ENCODE measurements around the gene WDR11.

DNA sequence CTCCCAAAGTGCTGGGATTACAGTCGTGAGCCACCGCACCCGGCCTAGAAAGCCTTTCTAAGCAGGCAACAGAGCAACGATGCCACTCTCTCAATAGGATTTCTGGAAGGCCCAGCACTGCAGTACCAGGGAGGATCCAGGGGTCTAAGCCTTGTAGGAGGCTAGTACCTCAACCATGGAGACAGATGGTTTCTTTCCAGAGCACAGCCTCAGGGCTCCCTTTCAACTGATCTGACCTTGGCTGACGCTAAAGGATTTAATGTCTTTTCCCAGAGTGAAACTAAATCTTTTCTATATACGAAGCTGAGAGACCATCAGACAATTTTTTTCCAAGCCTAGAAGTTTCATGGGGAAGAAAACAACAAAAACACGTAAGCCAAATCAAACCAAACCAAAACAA is 78.0 kb downstream of the WDR11 start:
- TF ChIP-seq CTCF (IDR thresholded peaks at IDR 0.05) (no peak), MAZ (IDR thresholded peaks at IDR 0.05; ENCODE audit: borderline replicate concordance, low read depth, low read length) (no peak), JUNB (IDR thresholded peaks at IDR 0.05) (no peak), POLR2A (IDR thresholded peaks at IDR 0.05; ENCODE audit: low read length) (no peak), BHLHE40 (IDR thresholded peaks at IDR 0.05; ENCODE audit: low read depth, low read length) (no peak), ZFP36 (IDR thresholded peaks at IDR 0.05; ENCODE audit: borderline replicate concordance, partially characterized antibody) (no peak), CHD4 (IDR thresholded peaks at IDR 0.05; ENCODE audit: borderline replicate concordance) (no peak), HDAC2 (IDR thresholded peaks at IDR 0.05) (no peak), SMC3 (IDR thresholded peaks at IDR 0.05) (no peak), PBX3 (IDR thresholded peaks at IDR 0.05) (no peak)

All from A549 (cell line).